Measurements from ENCODE around the gene NOSIP.

GRCh38 chr19:49589502-49589905 is 9.1 kb upstream of the NOSIP start:
- TF ChIP-seq CTCF (IDR thresholded peaks at IDR 0.05) (no peak), POLR2AphosphoS5 (IDR thresholded peaks at IDR 0.05) (no peak), POLR2A (IDR thresholded peaks at IDR 0.05) (no peak), EP300 (IDR thresholded peaks at IDR 0.05; ENCODE audit: low read depth) (no peak)
